ENCODE results near the gene PANX1.

DNA sequence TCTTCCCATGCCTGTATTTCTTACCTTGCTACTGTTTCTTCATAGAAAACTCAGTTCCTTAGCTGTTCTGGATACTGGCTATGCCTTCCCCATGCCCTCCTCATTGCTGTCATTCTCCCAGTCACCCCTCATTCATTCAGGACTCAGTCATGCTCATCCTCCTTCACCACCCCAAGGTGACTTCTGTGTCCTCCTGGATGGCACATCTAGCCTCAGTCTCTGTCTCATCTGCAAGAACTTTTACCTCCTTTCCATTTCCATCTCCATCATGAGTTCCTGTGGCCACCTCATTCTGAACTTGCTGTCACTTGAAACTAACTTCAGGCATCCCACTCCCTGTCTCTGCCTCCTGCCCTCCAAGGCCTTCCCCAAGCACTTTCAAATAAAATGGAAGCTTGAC is 42.3 kb downstream of the PANX1 start:
- TF ChIP-seq CTCF (optimal IDR thresholded peaks at IDR 0.05 in 1 of 3, IDR thresholded peaks at IDR 0.05 in 1 of 3, conservative IDR thresholded peaks at IDR 0.05 in 1 of 3; ENCODE audit: extremely low read depth in 1 of 3, insufficient read depth in 2 of 3, low read length in 3 of 3): no peak
- TF ChIP-seq EZH2 (IDR thresholded peaks at IDR 0.05; ENCODE audit: low read length): no peak

All from keratinocyte (primary cell).